GM12878 (cell line): Measurements from ENCODE around the gene APBB1IP. TPM values are rescaled to one million over a fixed set of nuclear protein-coding genes. Genes with fewer than 3 reads are reported as not detected.

Experiments
- BCL11A ChIP-seq: IDR thresholded peaks from 2 replicates; pipeline ENCODE4 v1.6.1; 2011; ENCODE audit warnings: low read depth, low read length
- E4F1 ChIP-seq: fragments of 450-650 bp; IDR thresholded peaks from 2 replicates; pipeline ENCODE4 v1.6.1; 2018; ENCODE audit warnings: borderline replicate concordance, mild to moderate bottlenecking; ENCODE audit not compliant: partially characterized antibody
- EED ChIP-seq: sonication (generic); IDR thresholded peaks from 2 replicates; pipeline ENCODE4 v1.6.1; 2016; ENCODE audit warnings: antibody characterized with exemption, low read depth
- EGR1 ChIP-seq, 2 experiments: IDR thresholded peaks; 1 replicate in 1 of 2; 2 replicates in 1 of 2; pipeline ENCODE4 v1.6.1; 2011 to 2012; ENCODE audit warnings: low read depth in 2 of 2, low read length in 2 of 2, borderline replicate concordance in 1 of 2, mild to moderate bottlenecking in 1 of 2, moderate library complexity in 1 of 2
- FOXK2 ChIP-seq: fragments of 450-650 bp; IDR thresholded peaks from 2 replicates; pipeline ENCODE4 v1.6.1; 2017; ENCODE audit warnings: mild to moderate bottlenecking, moderate library complexity
- IKZF1 ChIP-seq: fragments of 450-650 bp; conservative IDR thresholded peaks from 2 replicates; pipeline ENCODE4 v1.6.1; 2017; ENCODE audit warnings: antibody characterized with exemption, mild to moderate bottlenecking
- IRF4 ChIP-seq: IDR thresholded peaks from 2 replicates; pipeline ENCODE4 v1.6.1; 2011; ENCODE audit warnings: low read depth, low read length
- MYB ChIP-seq: fragments of 150-350 bp; IDR thresholded peaks from 2 replicates; pipeline ENCODE4 v1.6.1; 2014; ENCODE audit warnings: mild to moderate bottlenecking, low read depth, low read length, borderline replicate concordance
- NFYB ChIP-seq: IDR thresholded peaks from 2 replicates; pipeline ENCODE4 v1.6.1; 2011; ENCODE audit warnings: low read depth, mild to moderate bottlenecking, low read length, improper control_type of control experiment, moderate library complexity; ENCODE audit not compliant: insufficient read depth
- NR2C1 ChIP-seq: fragments of 450-650 bp; IDR thresholded peaks from 2 replicates; pipeline ENCODE4 v1.6.1; 2017; ENCODE audit warnings: antibody characterized with exemption, mild to moderate bottlenecking, moderate library complexity
- RUNX3 ChIP-seq: IDR thresholded peaks from 2 replicates; pipeline ENCODE4 v1.6.1; 2012; ENCODE audit warnings: low read length, inconsistent platforms
- SIN3A ChIP-seq: IDR thresholded peaks from 2 replicates; pipeline ENCODE4 v1.6.1; 2012; ENCODE audit warnings: low read depth, low read length, improper control_type of control experiment
- SMARCA5 ChIP-seq: fragments of 450-650 bp; IDR thresholded peaks from 2 replicates; pipeline ENCODE4 v1.6.1; 2017; ENCODE audit warnings: mild to moderate bottlenecking
- polyA plus RNA-seq, 11 experiments: library from polyadenylated mRNA; depleted of rRNA in 4 of 11; unstranded in 6 of 11; stranded (reverse) in 5 of 11; fragments of >200 nt; fragmentation: Nextera tagmentation in 4 of 11; fragmentation: Illumina TruSeq in 1 of 11; extraction: Ambion mirVana in 4 of 11; extraction: Trizol in 1 of 11; gene quantifications; 1 replicate in 1 of 11; 2 replicates in 10 of 11; pipeline versions ENCODE4 v1.2.1 to v1.2.3, GENCODE V29; 2011 to 2016; ENCODE audit warnings: inconsistent platforms in 2 of 11, missing spikeins in 2 of 11, low read depth in 1 of 11
- total RNA-seq, 4 experiments: library from RNA; depleted of rRNA in 3 of 4; stranded (reverse); fragments of >200 nt in 3 of 4; fragmentation: Illumina TruSeq in 1 of 4; extraction: Trizol in 1 of 4; gene quantifications; 2 replicates each; pipeline versions ENCODE4 v1.2.1 to v1.2.3, GENCODE V29; 2013 to 2021
- TF ChIP-seq, protein P1 (sequence below): fragments of 150-350 bp; IDR thresholded peaks from 2 replicates; pipeline ENCODE4 v1.6.1; 2016; ENCODE audit warnings: low read depth, low read length
- TF ChIP-seq, protein P2 (sequence below): fragments of 450-650 bp; IDR thresholded peaks from 2 replicates; pipeline ENCODE4 v1.6.1; 2017; ENCODE audit warnings: mild to moderate bottlenecking
- TF ChIP-seq, protein P3 (sequence below): IDR thresholded peaks from 2 replicates; pipeline ENCODE4 v1.6.1; 2012; ENCODE audit warnings: mild to moderate bottlenecking, low read depth, low read length

APBB1IP gene
- total and polyA plus RNA-seq, 10 of the 15 experiments (the other 5 are each of a cell fraction or from before 2014, with no cell fraction given): 7.3 to 67.4 (median 19.9) TPM

- TF ChIP-seq, protein P1, sequence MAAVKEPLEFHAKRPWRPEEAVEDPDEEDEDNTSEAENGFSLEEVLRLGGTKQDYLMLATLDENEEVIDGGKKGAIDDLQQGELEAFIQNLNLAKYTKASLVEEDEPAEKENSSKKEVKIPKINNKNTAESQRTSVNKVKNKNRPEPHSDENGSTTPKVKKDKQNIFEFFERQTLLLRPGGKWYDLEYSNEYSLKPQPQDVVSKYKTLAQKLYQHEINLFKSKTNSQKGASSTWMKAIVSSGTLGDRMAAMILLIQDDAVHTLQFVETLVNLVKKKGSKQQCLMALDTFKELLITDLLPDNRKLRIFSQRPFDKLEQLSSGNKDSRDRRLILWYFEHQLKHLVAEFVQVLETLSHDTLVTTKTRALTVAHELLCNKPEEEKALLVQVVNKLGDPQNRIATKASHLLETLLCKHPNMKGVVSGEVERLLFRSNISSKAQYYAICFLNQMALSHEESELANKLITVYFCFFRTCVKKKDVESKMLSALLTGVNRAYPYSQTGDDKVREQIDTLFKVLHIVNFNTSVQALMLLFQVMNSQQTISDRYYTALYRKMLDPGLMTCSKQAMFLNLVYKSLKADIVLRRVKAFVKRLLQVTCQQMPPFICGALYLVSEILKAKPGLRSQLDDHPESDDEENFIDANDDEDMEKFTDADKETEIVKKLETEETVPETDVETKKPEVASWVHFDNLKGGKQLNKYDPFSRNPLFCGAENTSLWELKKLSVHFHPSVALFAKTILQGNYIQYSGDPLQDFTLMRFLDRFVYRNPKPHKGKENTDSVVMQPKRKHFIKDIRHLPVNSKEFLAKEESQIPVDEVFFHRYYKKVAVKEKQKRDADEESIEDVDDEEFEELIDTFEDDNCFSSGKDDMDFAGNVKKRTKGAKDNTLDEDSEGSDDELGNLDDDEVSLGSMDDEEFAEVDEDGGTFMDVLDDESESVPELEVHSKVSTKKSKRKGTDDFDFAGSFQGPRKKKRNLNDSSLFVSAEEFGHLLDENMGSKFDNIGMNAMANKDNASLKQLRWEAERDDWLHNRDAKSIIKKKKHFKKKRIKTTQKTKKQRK: no peak
- no peak for TF ChIP-seq E4F1
- no peak for TF ChIP-seq SIN3A
- peak; percentile 65 for TF ChIP-seq EED
- TF ChIP-seq, protein P2, sequence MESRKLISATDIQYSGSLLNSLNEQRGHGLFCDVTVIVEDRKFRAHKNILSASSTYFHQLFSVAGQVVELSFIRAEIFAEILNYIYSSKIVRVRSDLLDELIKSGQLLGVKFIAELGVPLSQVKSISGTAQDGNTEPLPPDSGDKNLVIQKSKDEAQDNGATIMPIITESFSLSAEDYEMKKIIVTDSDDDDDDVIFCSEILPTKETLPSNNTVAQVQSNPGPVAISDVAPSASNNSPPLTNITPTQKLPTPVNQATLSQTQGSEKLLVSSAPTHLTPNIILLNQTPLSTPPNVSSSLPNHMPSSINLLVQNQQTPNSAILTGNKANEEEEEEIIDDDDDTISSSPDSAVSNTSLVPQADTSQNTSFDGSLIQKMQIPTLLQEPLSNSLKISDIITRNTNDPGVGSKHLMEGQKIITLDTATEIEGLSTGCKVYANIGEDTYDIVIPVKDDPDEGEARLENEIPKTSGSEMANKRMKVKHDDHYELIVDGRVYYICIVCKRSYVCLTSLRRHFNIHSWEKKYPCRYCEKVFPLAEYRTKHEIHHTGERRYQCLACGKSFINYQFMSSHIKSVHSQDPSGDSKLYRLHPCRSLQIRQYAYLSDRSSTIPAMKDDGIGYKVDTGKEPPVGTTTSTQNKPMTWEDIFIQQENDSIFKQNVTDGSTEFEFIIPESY: no peak
- TF ChIP-seq NR2C1: no peak
- TF ChIP-seq EGR1 (IDR thresholded peaks at IDR 0.05; ENCODE audit: borderline replicate concordance in 1 of 2, low read depth in 2 of 2, low read length in 2 of 2): no peak
- TF ChIP-seq IRF4: peak; percentile 79; the same call in 1 of the 2 replicates
- peak; percentile 53; the same call in 1 of the 2 replicates for TF ChIP-seq BCL11A
- TF ChIP-seq RUNX3: peak; percentile 63; the same call in 1 of the 2 replicates
- TF ChIP-seq, protein P3, sequence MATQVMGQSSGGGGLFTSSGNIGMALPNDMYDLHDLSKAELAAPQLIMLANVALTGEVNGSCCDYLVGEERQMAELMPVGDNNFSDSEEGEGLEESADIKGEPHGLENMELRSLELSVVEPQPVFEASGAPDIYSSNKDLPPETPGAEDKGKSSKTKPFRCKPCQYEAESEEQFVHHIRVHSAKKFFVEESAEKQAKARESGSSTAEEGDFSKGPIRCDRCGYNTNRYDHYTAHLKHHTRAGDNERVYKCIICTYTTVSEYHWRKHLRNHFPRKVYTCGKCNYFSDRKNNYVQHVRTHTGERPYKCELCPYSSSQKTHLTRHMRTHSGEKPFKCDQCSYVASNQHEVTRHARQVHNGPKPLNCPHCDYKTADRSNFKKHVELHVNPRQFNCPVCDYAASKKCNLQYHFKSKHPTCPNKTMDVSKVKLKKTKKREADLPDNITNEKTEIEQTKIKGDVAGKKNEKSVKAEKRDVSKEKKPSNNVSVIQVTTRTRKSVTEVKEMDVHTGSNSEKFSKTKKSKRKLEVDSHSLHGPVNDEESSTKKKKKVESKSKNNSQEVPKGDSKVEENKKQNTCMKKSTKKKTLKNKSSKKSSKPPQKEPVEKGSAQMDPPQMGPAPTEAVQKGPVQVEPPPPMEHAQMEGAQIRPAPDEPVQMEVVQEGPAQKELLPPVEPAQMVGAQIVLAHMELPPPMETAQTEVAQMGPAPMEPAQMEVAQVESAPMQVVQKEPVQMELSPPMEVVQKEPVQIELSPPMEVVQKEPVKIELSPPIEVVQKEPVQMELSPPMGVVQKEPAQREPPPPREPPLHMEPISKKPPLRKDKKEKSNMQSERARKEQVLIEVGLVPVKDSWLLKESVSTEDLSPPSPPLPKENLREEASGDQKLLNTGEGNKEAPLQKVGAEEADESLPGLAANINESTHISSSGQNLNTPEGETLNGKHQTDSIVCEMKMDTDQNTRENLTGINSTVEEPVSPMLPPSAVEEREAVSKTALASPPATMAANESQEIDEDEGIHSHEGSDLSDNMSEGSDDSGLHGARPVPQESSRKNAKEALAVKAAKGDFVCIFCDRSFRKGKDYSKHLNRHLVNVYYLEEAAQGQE: no peak
- no peak for TF ChIP-seq FOXK2
- no peak for TF ChIP-seq NFYB
- no peak for TF ChIP-seq MYB
- TF ChIP-seq IKZF1: 0 out of 2 replicates have a peak, but pooled peaks have one; percentile 33
- no peak for TF ChIP-seq SMARCA5
These were observed 105.6 kb downstream of the APBB1IP start (continued) for GRCh38 chr10:26543567-26544306.
